ENCODE results near the gene MLLT10. TPM values are rescaled to one million over a fixed set of nuclear protein-coding genes. Genes with fewer than 3 reads are reported as not detected.

The MLLT10 gene
- total RNA-seq, 6 experiments from 2014 or later, result 21.8 to 25.2 (median 22.9) TPM

- Mint-ChIP-seq H3K9me3 (no peaks in the 10 kb centered on the region), H3K36me3 (ENCODE audit: low read depth) (no peaks in the 10 kb centered on the region), H3K4me3 (no peak overlapping the region), H3K4me1 (ENCODE audit: low read depth) (peaks cover 10% of the 10 kb centered on the region), H3K27ac (no peak overlapping the region), H3K27me3 (ENCODE audit: insufficient read depth) (peaks cover 13% of the 10 kb centered on the region; the same call in 1 of the 2 replicates)
- no peak for DNase-seq
- TF ChIP-seq CTCF (IDR thresholded peaks at IDR 0.05), result no peak
These were observed 31.7 kb upstream of the MLLT10 start for GRCh38 chr10:21502348-21502740.

GRCh38 chr10:21503542-21503941 is 30.5 kb upstream of the MLLT10 start:
- H3K36me3 Mint-ChIP-seq (ENCODE audit: low read depth), result no peaks in the 10 kb centered on the region
- H3K4me3 Mint-ChIP-seq, result no peak overlapping the region
- no peak for TF ChIP-seq CTCF (IDR thresholded peaks at IDR 0.05)
- no peaks in the 10 kb centered on the region for H3K4me1 Mint-ChIP-seq (ENCODE audit: low read depth)
- DNase-seq, result no peak
- no peaks in the 10 kb centered on the region for H3K9me3 Mint-ChIP-seq
- H3K27ac Mint-ChIP-seq, result no peak overlapping the region
- peaks cover 13% of the 10 kb centered on the region; the same call in 1 of the 2 replicates for H3K27me3 Mint-ChIP-seq (ENCODE audit: insufficient read depth)

- Mint-ChIP-seq H3K27ac (no peak overlapping the region), H3K4me3 (no peak overlapping the region), H3K4me1 (ENCODE audit: low read depth) (no peaks in the 10 kb centered on the region), H3K27me3 (ENCODE audit: insufficient read depth) (peaks cover 8% of the 10 kb centered on the region; the same call in 1 of the 2 replicates), H3K36me3 (ENCODE audit: low read depth) (no peaks in the 10 kb centered on the region), H3K9me3 (no peaks in the 10 kb centered on the region)
- no peak for DNase-seq
- TF ChIP-seq CTCF (IDR thresholded peaks at IDR 0.05), result no peak
These were observed 28.2 kb upstream of the MLLT10 start for GRCh38 chr10:21505711-21506278.

- no peak for TF ChIP-seq CTCF (IDR thresholded peaks at IDR 0.05)
- DNase-seq, result no peak
- Mint-ChIP-seq H3K27me3 (ENCODE audit: insufficient read depth) (peaks cover 8% of the 10 kb centered on the region; the same call in 1 of the 2 replicates), H3K9me3 (no peaks in the 10 kb centered on the region), H3K27ac (no peak overlapping the region), H3K36me3 (ENCODE audit: low read depth) (no peaks in the 10 kb centered on the region), H3K4me3 (no peak overlapping the region), H3K4me1 (ENCODE audit: low read depth) (peaks cover 4% of the 10 kb centered on the region; the same call in 1 of the 2 replicates)
These were observed 27.7 kb upstream of the MLLT10 start for GRCh38 chr10:21506351-21506750.

GRCh38 chr10:21507150-21507549 is 26.9 kb upstream of the MLLT10 start:
- H3K27ac Mint-ChIP-seq, result no peak overlapping the region
- H3K4me3 Mint-ChIP-seq, result no peak overlapping the region
- no peaks in the 10 kb centered on the region for H3K36me3 Mint-ChIP-seq (ENCODE audit: low read depth)
- peaks cover 12% of the 10 kb centered on the region; the same call in 1 of the 2 replicates for H3K4me1 Mint-ChIP-seq (ENCODE audit: low read depth)
- no peak for DNase-seq
- H3K27me3 Mint-ChIP-seq (ENCODE audit: insufficient read depth), result peaks cover 7% of the 10 kb centered on the region; the same call in 1 of the 2 replicates
- no peaks in the 10 kb centered on the region for H3K9me3 Mint-ChIP-seq
- TF ChIP-seq CTCF (IDR thresholded peaks at IDR 0.05), result no peak

Data from HFFc6 (cell line).